ENCODE results near the gene FRS3.
A peak's percentile ranks its signal among the peaks of the same experiment; 100 is the strongest.
"Not testable (repeated sequence)": the region's sequence is repeated elsewhere in the genome, so short reads cannot be mapped to it uniquely, and the experiment has no call there.

Gene FRS3

GRCh38 chr6:41768545-41769308, 11.0 kb downstream of the FRS3 start:
- no peak for DNase-seq (ENCODE audit: low read depth)

GRCh38 chr6:41767112-41767833, 12.4 kb downstream of the FRS3 start:
- peak; percentile 54 for DNase-seq (ENCODE audit: low read depth)

GRCh38 chr6:41766043-41766664, 13.5 kb downstream of the FRS3 start:
- DNase-seq (ENCODE audit: low read depth): not testable (repeated sequence)

GRCh38 chr6:41763470-41763869, 16.2 kb downstream of the FRS3 start:
- DNase-seq (ENCODE audit: low read depth): no peak

GRCh38 chr6:41759905-41760579, 19.7 kb downstream of the FRS3 start:
- no peak for DNase-seq (ENCODE audit: low read depth)

GRCh38 chr6:41759106-41759904, 20.4 kb downstream of the FRS3 start:
- no peak for DNase-seq (ENCODE audit: low read depth)

GRCh38 chr6:41758641-41759035, 21.1 kb downstream of the FRS3 start:
- DNase-seq (ENCODE audit: low read depth): no peak

- DNase-seq (ENCODE audit: low read depth): no peak
Measured at GRCh38 chr6:41757931-41758640, 21.6 kb downstream of the FRS3 start.

GRCh38 chr6:41757271-41757670, 22.4 kb downstream of the FRS3 start:
- no peak for DNase-seq (ENCODE audit: low read depth)

GRCh38 chr6:41756354-41756753, 23.3 kb downstream of the FRS3 start:
- DNase-seq (ENCODE audit: low read depth): no peak

GRCh38 chr6:41755895-41756294, 23.8 kb downstream of the FRS3 start:
- DNase-seq (ENCODE audit: low read depth): no peak

GRCh38 chr6:41750374-41750773, 29.3 kb downstream of the FRS3 start:
- DNase-seq (ENCODE audit: low read depth): no peak

GRCh38 chr6:41748542-41748941, 31.2 kb downstream of the FRS3 start:
- no peak for DNase-seq (ENCODE audit: low read depth)

- DNase-seq (ENCODE audit: low read depth): no peak
Measured at GRCh38 chr6:41748102-41748477, 31.6 kb downstream of the FRS3 start.

- no peak for DNase-seq (ENCODE audit: low read depth)
Measured at GRCh38 chr6:41747256-41748101, 32.2 kb downstream of the FRS3 start, which contains the start of gene PGC. PGC (minus strand) TSS chr6:41747397; CDS start chr6:41747334, 63 bp downstream.

GRCh38 chr6:41746107-41746506, 33.6 kb downstream of the FRS3 start:
- DNase-seq (ENCODE audit: low read depth): no peak

GRCh38 chr6:41744236-41744787, 35.4 kb downstream of the FRS3 start:
- DNase-seq (ENCODE audit: low read depth): no peak

- no peak for DNase-seq (ENCODE audit: low read depth)
Measured at GRCh38 chr6:41743406-41744235, 36.1 kb downstream of the FRS3 start.
